Adrenal gland (tissue), 12 donors: ENCODE measurements around the gene CLEC2B. TPM values are rescaled to one million over a fixed set of nuclear protein-coding genes. Genes with fewer than 3 reads are reported as not detected.

Experiments
- DNase-seq, 7 donors: peaks; one replicate each; pipeline ENCODE4 v3.0.0-alpha.2; 2019 to 2020
- H3K27ac ChIP-seq, 5 donors: fragments of 200-600 bp; sonication (generic) in 4 of 5; 1 replicate in 3 of 5; 2 replicates in 2 of 5; pipeline versions ENCODE4 v1.5.1 to v1.8.0; 2016 to 2020; ENCODE audit warnings: mild to moderate bottlenecking in 1 of 5
- H3K27me3 ChIP-seq: fragments of 200-600 bp; 2 replicates; pipeline ENCODE4 v1.8.0; 2021
- H3K36me3 ChIP-seq, 2 donors: fragments of 200-600 bp; replicated peaks in 1 of 2; 1 replicate in 1 of 2; 2 replicates in 1 of 2; pipeline versions ENCODE4 v1.5.1 to v1.8.0; 2018 to 2022
- H3K4me1 ChIP-seq, 2 donors: fragments of 200-600 bp; replicated peaks in 1 of 2; 1 replicate in 1 of 2; 2 replicates in 1 of 2; pipeline versions ENCODE4 v1.5.1 to v1.8.0; 2018 to 2021
- H3K4me3 ChIP-seq, 4 donors: fragments of 200-600 bp; sonication (generic) in 3 of 4; one replicate each; pipeline ENCODE4 v1.5.1; 2016 to 2018
- H3K9me3 ChIP-seq, 3 donors: fragments of 200-600 bp; sonication (generic) in 1 of 3; replicated peaks in 1 of 3; 1 replicate in 2 of 3; 2 replicates in 1 of 3; pipeline versions ENCODE4 v1.5.1 to v1.8.0; 2016 to 2021
- POLR2A ChIP-seq, 2 donors: fragments of 450-650 bp; IDR thresholded peaks; one replicate each; pipeline ENCODE4 v1.6.1; 2017; ENCODE audit warnings: antibody characterized with exemption in 2 of 2, mild to moderate bottlenecking in 2 of 2, moderate library complexity in 1 of 2
- WGBS, 4 donors: extraction: QIAGEN DNeasy Blood & Tissue Kit in 2 of 4; methylation state at CpG; one replicate each; pipeline versions ENCODE4 v1.1.5 to v1.1.7; 2013 to 2017; 5-methylcytosine and 5-hydroxymethylcytosine counted together
- intact Hi-C, 2 donors: fragments of 100-400 bp; cut with DNase I; formaldehyde crosslinking; loops; one replicate each; pipeline versions ENCODE4 v1.14.1 to v1.15.0; 2022 to 2023
- polyA plus RNA-seq, 3 donors: library from polyadenylated mRNA; stranded (reverse); fragments of 200-250 nt in 2 of 3; fragments of 350-450 nt in 1 of 3; fragmentation: Illumina TruSeq in 1 of 3; extraction: RNeasy Lipid Tissue Mini Kit (QIAGEN cat#74804) in 1 of 3; gene quantifications; one replicate each; pipeline ENCODE4 v1.2.3, GENCODE V29; 2013 to 2014
- total RNA-seq, 9 donors: library from RNA; depleted of rRNA in 4 of 9; stranded (reverse); fragments of >200 nt in 4 of 9; fragments of 120-200 nt in 1 of 9; fragmentation: NEBNext Ultra II Directional in 1 of 9; extraction: Animal tissue kit (Norgen Biotek cat#: 25700) in 1 of 9; gene quantifications; one replicate each; pipeline versions ENCODE4 v1.1.0 to v1.2.4, GENCODE V29; 2013 to 2023
- TF ChIP-seq, protein P1 (sequence below), 6 experiments: fragments of 450-650 bp in 4 of 6; fragments of 200-600 bp in 2 of 6; sonication (generic) in 1 of 6; IDR thresholded peaks; 1 replicate in 5 of 6; 2 replicates in 1 of 6; pipeline versions ENCODE4 v1.5.1 to v1.8.0; 2016 to 2021; ENCODE audit warnings: antibody characterized with exemption in 6 of 6, mild to moderate bottlenecking in 2 of 6, moderate library complexity in 1 of 6
- donor health status: healthy with polysubstance abuse.
- donor health status: Bipolar disorder and iron deficiency.
- donor health status: DM: yes; HTN: yes; CAD: no.
- donor health status: DM: no; HTN: no; CAD: no.
- donor health status: DM: no; HTN: no; CAD: no.
- donor health status: DM: yes; HTN: yes; CAD: no.

CLEC2B gene
- total and polyA plus RNA-seq, 12 donors: 3.9 to 17.7 (median 10.5) TPM

DNA sequence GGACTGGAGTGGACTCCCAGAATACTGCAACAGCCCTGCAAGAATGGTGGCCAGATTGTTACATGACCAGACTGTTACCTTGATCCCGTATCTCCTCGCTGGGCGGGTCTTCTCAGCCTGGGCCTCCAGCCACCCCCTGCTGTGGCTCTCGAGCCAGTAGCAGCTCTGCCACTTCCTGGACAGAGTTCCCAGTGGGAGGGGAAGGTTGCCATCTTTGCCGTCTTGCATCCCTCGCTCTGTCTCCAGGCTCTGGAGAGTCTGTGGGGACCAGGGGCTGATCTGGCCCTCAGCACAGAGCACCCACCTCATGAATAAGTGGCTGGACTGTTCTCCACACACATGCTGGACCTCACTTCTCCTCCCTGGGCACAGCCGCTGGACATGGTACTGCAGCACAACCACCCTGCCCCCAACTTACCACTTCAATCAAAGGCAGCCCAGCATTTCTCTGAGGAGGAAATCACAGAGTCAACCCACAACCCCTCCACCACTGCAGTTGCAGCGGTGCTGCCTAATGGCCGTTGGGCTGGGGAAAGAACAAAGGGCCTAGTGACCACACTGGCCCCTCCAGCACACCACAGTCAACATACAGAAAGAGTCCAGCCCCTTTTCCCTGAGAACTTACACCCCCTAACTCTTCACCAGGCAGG is 48.7 kb downstream of the CLEC2B start:
- WGBS, 4 donors: 80 to 92% (median 85%) methylated on average over 5 to 9 of the region's 9 CpGs
- H3K27ac ChIP-seq: no peak overlapping the region
- TF ChIP-seq, protein P1, sequence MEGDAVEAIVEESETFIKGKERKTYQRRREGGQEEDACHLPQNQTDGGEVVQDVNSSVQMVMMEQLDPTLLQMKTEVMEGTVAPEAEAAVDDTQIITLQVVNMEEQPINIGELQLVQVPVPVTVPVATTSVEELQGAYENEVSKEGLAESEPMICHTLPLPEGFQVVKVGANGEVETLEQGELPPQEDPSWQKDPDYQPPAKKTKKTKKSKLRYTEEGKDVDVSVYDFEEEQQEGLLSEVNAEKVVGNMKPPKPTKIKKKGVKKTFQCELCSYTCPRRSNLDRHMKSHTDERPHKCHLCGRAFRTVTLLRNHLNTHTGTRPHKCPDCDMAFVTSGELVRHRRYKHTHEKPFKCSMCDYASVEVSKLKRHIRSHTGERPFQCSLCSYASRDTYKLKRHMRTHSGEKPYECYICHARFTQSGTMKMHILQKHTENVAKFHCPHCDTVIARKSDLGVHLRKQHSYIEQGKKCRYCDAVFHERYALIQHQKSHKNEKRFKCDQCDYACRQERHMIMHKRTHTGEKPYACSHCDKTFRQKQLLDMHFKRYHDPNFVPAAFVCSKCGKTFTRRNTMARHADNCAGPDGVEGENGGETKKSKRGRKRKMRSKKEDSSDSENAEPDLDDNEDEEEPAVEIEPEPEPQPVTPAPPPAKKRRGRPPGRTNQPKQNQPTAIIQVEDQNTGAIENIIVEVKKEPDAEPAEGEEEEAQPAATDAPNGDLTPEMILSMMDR (IDR thresholded peaks at IDR 0.05): no peak
- no peak for TF ChIP-seq POLR2A (IDR thresholded peaks at IDR 0.05)

DNA sequence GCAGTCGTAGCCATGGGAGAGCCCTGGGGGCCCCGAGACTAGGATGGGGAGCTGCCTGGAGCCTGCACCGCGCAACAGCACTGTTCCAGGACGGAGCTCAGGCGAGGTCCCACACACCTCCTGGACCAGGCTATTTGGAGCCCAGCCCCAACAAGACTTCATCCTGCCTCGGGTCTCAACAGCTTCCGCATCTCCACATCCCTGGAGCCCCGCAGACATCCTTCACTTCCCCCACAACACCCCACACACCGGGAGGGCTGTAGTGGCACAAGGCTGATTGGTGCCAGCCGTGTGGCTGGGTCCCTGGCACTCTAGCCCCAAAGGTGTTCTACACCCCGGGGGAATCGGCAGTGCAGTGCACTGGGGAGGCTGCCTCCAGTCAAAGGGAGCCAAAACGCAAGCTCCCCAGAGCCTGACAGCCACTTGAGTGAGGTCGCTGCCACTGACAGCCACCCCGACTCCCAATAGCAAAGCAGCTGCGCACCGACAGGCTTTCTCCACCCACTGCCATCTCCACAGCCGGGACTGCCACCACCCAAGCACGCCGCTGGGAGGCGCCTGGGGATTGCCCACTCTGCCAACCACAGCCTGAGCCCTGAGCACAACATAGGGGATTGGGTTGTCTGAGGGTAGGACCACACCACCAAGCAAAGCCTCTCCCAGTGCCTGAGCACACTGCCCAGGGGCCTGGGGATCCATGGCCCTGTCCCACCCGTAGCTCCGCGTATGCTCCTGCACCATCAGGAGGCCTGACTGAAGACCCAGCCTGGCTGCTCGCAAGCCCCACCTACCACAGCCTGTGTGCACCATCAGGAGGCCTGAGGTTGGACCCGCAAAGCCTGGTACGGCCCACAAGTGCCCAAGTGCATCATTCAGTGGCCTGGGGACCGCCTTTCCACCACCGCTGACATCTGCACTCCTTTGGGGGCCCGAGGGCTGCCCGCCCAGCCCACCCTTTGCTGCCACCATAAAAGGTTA is 55.0 kb downstream of the CLEC2B start:
- Histone ChIP-seq H3K27me3 (no peaks in the 10 kb centered on the region), H3K9me3 (no peaks in the 10 kb centered on the region), H3K27ac (no peak overlapping the region), H3K4me3 (peak overlapping the region in 1 of 4 donors; percentile 5), H3K4me1 (no peaks in the 10 kb centered on the region), H3K36me3 (no peaks in the 10 kb centered on the region)
- 38 to 74% (median 39%) methylated on average over 9 to 32 of the region's 32 CpGs for WGBS, 4 donors
- no peak for TF ChIP-seq POLR2A (IDR thresholded peaks at IDR 0.05)
- TF ChIP-seq, protein P1 (IDR thresholded peaks at IDR 0.05): peak; percentile 44 to 83 (median 70)
- peak; percentile 61 to 85 (median 69) for DNase-seq
- intact Hi-C loops: loop anchor here in 1 of 2 donors (10.0 kb wide), 1 partner anchor 111 kb away; no protein-coding TSS in a partner anchor

More for the DNA sequence above, 48.7 kb downstream of the CLEC2B start:
- intact Hi-C loops: no loop called here
- no peaks in the 10 kb centered on the region for H3K36me3 ChIP-seq
- no peaks in the 10 kb centered on the region for H3K9me3 ChIP-seq
- H3K4me1 ChIP-seq: no peaks in the 10 kb centered on the region
- no peak for DNase-seq
- H3K4me3 ChIP-seq: no peak overlapping the region
- no peaks in the 10 kb centered on the region for H3K27me3 ChIP-seq

DNA sequence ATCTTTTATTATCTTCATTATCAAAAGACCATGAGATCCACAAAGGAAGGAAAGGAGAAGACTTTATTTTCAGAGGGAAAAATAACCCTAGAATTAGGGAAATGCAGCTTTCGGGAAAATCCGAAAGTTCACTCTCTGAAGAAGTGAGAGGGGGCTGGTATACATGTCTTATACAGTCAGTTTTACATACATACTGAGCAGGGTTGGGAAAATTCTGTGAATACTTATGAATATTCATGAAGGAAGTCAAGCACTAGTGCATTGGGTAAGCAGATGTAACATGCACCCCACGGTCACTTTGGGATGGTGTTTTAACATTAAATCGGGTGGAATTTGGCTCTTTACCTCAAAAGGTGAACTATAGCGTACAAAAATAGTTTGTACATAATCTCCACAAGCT is 57.5 kb downstream of the CLEC2B start:
- 73 to 81% (median 74%) methylated on average over 5 of the region's 5 CpGs for WGBS, 4 donors
- Histone ChIP-seq H3K36me3 (no peaks in the 10 kb centered on the region), H3K9me3 (no peaks in the 10 kb centered on the region), H3K4me3 (no peak overlapping the region), H3K27me3 (no peaks in the 10 kb centered on the region), H3K4me1 (no peaks in the 10 kb centered on the region), H3K27ac (no peak overlapping the region)
- no peak for DNase-seq
- intact Hi-C loops: loop anchor here in 1 of 2 donors (10.0 kb wide), 1 partner anchor 113 kb away; no protein-coding TSS in a partner anchor
- TF ChIP-seq, protein P1 (IDR thresholded peaks at IDR 0.05): no peak
- TF ChIP-seq POLR2A (IDR thresholded peaks at IDR 0.05): no peak

DNA sequence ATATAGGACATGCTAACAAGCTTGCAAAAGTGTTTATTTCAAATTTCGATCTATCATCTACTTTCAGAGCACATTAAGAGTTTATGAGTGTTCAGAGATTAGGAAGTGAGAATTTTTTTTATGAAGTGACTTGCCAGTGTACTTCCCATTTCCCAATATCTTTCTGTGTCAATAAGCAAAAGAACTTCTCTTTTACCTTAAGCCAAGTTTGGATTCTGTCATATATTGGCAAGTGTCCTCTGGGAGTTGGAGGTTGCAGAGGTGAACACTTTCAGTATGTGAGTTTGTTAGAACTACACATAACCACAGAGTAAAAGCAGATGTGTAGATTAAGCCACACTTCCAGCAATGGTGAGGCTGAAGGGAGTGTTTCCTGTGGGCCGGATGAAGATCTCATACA is 58.5 kb downstream of the CLEC2B start:
- H3K27me3 ChIP-seq: no peaks in the 10 kb centered on the region
- no peak for DNase-seq
- H3K4me1 ChIP-seq: no peaks in the 10 kb centered on the region
- H3K36me3 ChIP-seq: no peaks in the 10 kb centered on the region
- TF ChIP-seq, protein P1 (IDR thresholded peaks at IDR 0.05): no peak
- no peak for TF ChIP-seq POLR2A (IDR thresholded peaks at IDR 0.05)
- H3K9me3 ChIP-seq: no peaks in the 10 kb centered on the region
- H3K27ac ChIP-seq: no peak overlapping the region
- intact Hi-C loops: loop anchor here in 1 of 2 donors (10.0 kb wide), 1 partner anchor 114 kb away; no protein-coding TSS in a partner anchor
- H3K4me3 ChIP-seq: no peak overlapping the region
- WGBS, 4 donors: 54 to 65% (median 62%) methylated on average over 2 of the region's 2 CpGs
